Uterus (tissue), 4 donors: ENCODE data around the gene PA2G4. TPM values are rescaled to one million over a fixed set of nuclear protein-coding genes. Genes with fewer than 3 reads are reported as not detected.

Experiments
- DNase-seq, 2 donors: peaks; one replicate each; pipeline ENCODE4 v3.0.0-alpha.2; 2019 to 2020
- H3K27ac ChIP-seq, 2 donors: fragments of 200-600 bp; sonication (generic); 1 replicate in 1 of 2; 2 replicates in 1 of 2; pipeline ENCODE4 v1.5.1; 2016 to 2018
- H3K27me3 ChIP-seq, 2 donors: fragments of 200-600 bp; sonication (generic); one replicate each; pipeline ENCODE4 v1.5.1; 2018 to 2019; ENCODE audit warnings: control low read depth in 1 of 2
- H3K36me3 ChIP-seq, 2 donors: fragments of 200-600 bp; sonication (generic); one replicate each; pipeline ENCODE4 v1.5.1; 2019; ENCODE audit warnings: control low read depth in 1 of 2
- H3K4me1 ChIP-seq, 2 donors: fragments of 200-600 bp; sonication (generic); one replicate each; pipeline ENCODE4 v1.5.1; 2018 to 2019; ENCODE audit warnings: control low read depth in 1 of 2
- H3K4me3 ChIP-seq, 2 donors: fragments of 200-600 bp; sonication (generic); 1 replicate in 1 of 2; 2 replicates in 1 of 2; pipeline ENCODE4 v1.5.1; 2018 to 2019; ENCODE audit warnings: mild to moderate bottlenecking in 1 of 2
- H3K9me3 ChIP-seq, 2 donors: fragments of 200-600 bp; sonication (generic); one replicate each; pipeline ENCODE4 v1.5.1; 2019; ENCODE audit warnings: control low read depth in 1 of 2
- CTCF ChIP-seq, 4 experiments: fragments of 200-600 bp in 2 of 4; fragments of 450-650 bp in 2 of 4; sonication (generic) in 2 of 4; IDR thresholded peaks; one replicate each; pipeline ENCODE4 v1.5.1; 2016 to 2019; ENCODE audit warnings: antibody characterized with exemption in 4 of 4, mild to moderate bottlenecking in 2 of 4, moderate library complexity in 1 of 4
- POLR2A ChIP-seq, 2 donors: fragments of 450-650 bp; IDR thresholded peaks; one replicate each; pipeline ENCODE4 v1.6.1; 2016; ENCODE audit warnings: antibody characterized with exemption in 2 of 2, mild to moderate bottlenecking in 1 of 2, moderate library complexity in 1 of 2
- intact Hi-C: fragments of 100-400 bp; cut with DNase I; formaldehyde crosslinking; loops from one replicate; pipeline ENCODE4 v1.15.1; 2023; ENCODE audit warnings: low total_unique reads
- total RNA-seq, 4 donors: library from RNA; depleted of rRNA in 3 of 4; stranded (reverse); fragments of >200 nt in 3 of 4; gene quantifications; one replicate each; pipeline versions ENCODE4 v1.1.0 to v1.2.4, GENCODE V29; 2014 to 2023
- donor health status: DM: yes; HTN: yes; CAD: no.

PA2G4 gene
- total RNA-seq, 4 donors from 2014 or later: 64.4 to 120 (median 81.0) TPM

- Histone ChIP-seq H3K9me3 (no peaks in the 10 kb centered on the region), H3K36me3 (no peaks in the 10 kb centered on the region), H3K27ac (peak overlapping the region; percentile 98), H3K4me3 (peak overlapping the region; percentile 89 to 91), H3K4me1 (peaks cover 5 to 14% of the 10 kb centered on the region in 2 donors), H3K27me3 (no peaks in the 10 kb centered on the region)
- no peak for DNase-seq
- intact Hi-C loops: loop anchor here (5.0 kb wide), 1 partner anchor 103 kb away; the partner anchor contains the start of genes NABP2 and RNF41
- TF ChIP-seq POLR2A (IDR thresholded peaks at IDR 0.05) (no peak), CTCF (IDR thresholded peaks at IDR 0.05) (no peak)
These were observed 14.5 kb downstream of the PA2G4 start for GRCh38 chr12:56118688-56119357.

- Histone ChIP-seq H3K9me3 (no peaks in the 10 kb centered on the region), H3K4me3 (peak overlapping the region in 1 of 2 donors; percentile 91), H3K36me3 (no peaks in the 10 kb centered on the region), H3K4me1 (peaks cover 5 to 14% of the 10 kb centered on the region in 2 donors), H3K27ac (peak overlapping the region; percentile 98), H3K27me3 (no peaks in the 10 kb centered on the region)
- intact Hi-C loops: loop anchor here (5.0 kb wide), 1 partner anchor 103 kb away; the partner anchor contains the start of genes NABP2 and RNF41
- peak; percentile 79 to 85 for DNase-seq
- TF ChIP-seq POLR2A (IDR thresholded peaks at IDR 0.05) (no peak), CTCF (IDR thresholded peaks at IDR 0.05) (peak; percentile 72 to 94 (median 88))
These were observed 15.0 kb downstream of the PA2G4 start for GRCh38 chr12:56119361-56119796.

- TF ChIP-seq CTCF (IDR thresholded peaks at IDR 0.05) (no peak), POLR2A (IDR thresholded peaks at IDR 0.05) (no peak)
- no peak for DNase-seq
- Histone ChIP-seq H3K27me3 (no peaks in the 10 kb centered on the region), H3K4me3 (no peak overlapping the region), H3K36me3 (no peaks in the 10 kb centered on the region), H3K4me1 (peaks cover 5 to 14% of the 10 kb centered on the region in 2 donors), H3K9me3 (no peaks in the 10 kb centered on the region), H3K27ac (peak overlapping the region; percentile 98)
- intact Hi-C loops: no loop called here
These were observed 15.9 kb downstream of the PA2G4 start for GRCh38 chr12:56120158-56120846.

- TF ChIP-seq CTCF (IDR thresholded peaks at IDR 0.05): no peak
- no peak for TF ChIP-seq POLR2A (IDR thresholded peaks at IDR 0.05)
- no peaks in the 10 kb centered on the region for H3K27me3 ChIP-seq
- DNase-seq: no peak
- H3K4me1 ChIP-seq: peaks cover 5 to 20% of the 10 kb centered on the region in 2 donors
- H3K4me3 ChIP-seq: no peak overlapping the region
- H3K36me3 ChIP-seq: no peaks in the 10 kb centered on the region
- peak overlapping the region in 1 of 2 donors; percentile 98 for H3K27ac ChIP-seq
- H3K9me3 ChIP-seq: no peaks in the 10 kb centered on the region
- intact Hi-C loops: no loop called here
These were observed 17.0 kb downstream of the PA2G4 start for GRCh38 chr12:56121204-56121870.
